IMR-90 (cell line): ENCODE measurements around the gene RABIF. TPM values are rescaled to one million over a fixed set of nuclear protein-coding genes. Genes with fewer than 3 reads are reported as not detected.

Experiments used
- ATAC-seq: fragments of 200-7000 bp; cut with Tn5 transposase; 2 replicates; pipeline ENCODE4 v1.9.1; 2020; ENCODE audit warnings: low read depth, mild to moderate bottlenecking, moderate library complexity
- BruUV-seq: library from RNA; stranded (reverse); fragments of 400-500 nt; replicated peaks from 2 replicates; lab custom pipeline; 2021; lab: Mats Ljungman, UMichigan
- CTCF ChIA-PET: fragments of 300-600 bp; formaldehyde crosslinking; extraction: SDS; loops from one replicate; lab custom pipeline; 2021; ENCODE audit warnings: antibody characterized with exemption; lab: Yijun Ruan, JAX
- POLR2A ChIA-PET: fragments of 300-600 bp; sonication (Branson Sonifier 250); formaldehyde crosslinking; loops from one replicate; lab custom pipeline; 2022; ENCODE audit warnings: antibody characterized with exemption; ENCODE audit not compliant: unreplicated experiment; lab: Charles Lee
- DNase-seq: peaks from one replicate; pipeline ENCODE4 v3.0.0; 2013
- H2AFZ ChIP-seq: replicated peaks from 2 replicates; pipeline ENCODE3; 2013; ENCODE audit warnings: low read length, mild to moderate bottlenecking; ENCODE audit not compliant: poor library complexity
- H2AK5ac ChIP-seq: 2 replicates; pipeline ENCODE4 v1.6.1; 2013; ENCODE audit warnings: low read depth, low read length, inconsistent platforms
- H2AK9ac ChIP-seq: replicated peaks from 2 replicates; pipeline ENCODE3; 2013; ENCODE audit warnings: mild to moderate bottlenecking, low read depth, low read length, moderate library complexity; ENCODE audit not compliant: poor library complexity
- H2BK120ac ChIP-seq: 2 replicates; pipeline ENCODE4 v1.6.1; 2013; ENCODE audit warnings: low read depth, low read length, inconsistent platforms
- H2BK15ac ChIP-seq: 3 replicates; pipeline ENCODE4 v1.6.1; 2013; ENCODE audit warnings: low read depth, low read length, inconsistent platforms
- H2BK20ac ChIP-seq: 2 replicates; pipeline ENCODE4 v1.6.1; 2013; ENCODE audit warnings: low read depth, mild to moderate bottlenecking, inconsistent platforms, low read length, moderate library complexity
- H2BK5ac ChIP-seq: 2 replicates; pipeline ENCODE4 v1.6.1; 2013; ENCODE audit warnings: mild to moderate bottlenecking, low read depth, low read length, inconsistent platforms; ENCODE audit not compliant: poor library complexity, severe bottlenecking
- H3K14ac ChIP-seq: replicated peaks from 2 replicates; pipeline ENCODE4 v1.6.1; 2013; ENCODE audit warnings: low read depth, low read length, inconsistent platforms
- H3K18ac ChIP-seq: 2 replicates; pipeline ENCODE4 v1.6.1; 2013; ENCODE audit warnings: low read depth, low read length, control low read depth
- H3K23ac ChIP-seq: 2 replicates; pipeline ENCODE4 v1.6.1; 2013; ENCODE audit warnings: low read depth, low read length, inconsistent platforms
- H3K27ac ChIP-seq: 2 replicates; pipeline ENCODE4 v1.5.1; 2013; ENCODE audit warnings: mild to moderate bottlenecking, control low read depth, low read length; ENCODE audit not compliant: insufficient read depth
- H3K27me3 ChIP-seq: 2 replicates; pipeline ENCODE4 v1.6.1; 2013; ENCODE audit warnings: low read length; ENCODE audit not compliant: control insufficient read depth, insufficient read depth
- H3K36me3 ChIP-seq: 2 replicates; pipeline ENCODE4 v1.6.1; 2013; ENCODE audit warnings: low read length, mixed read lengths; ENCODE audit not compliant: control insufficient read depth, insufficient read depth
- H3K4ac ChIP-seq: 2 replicates; pipeline ENCODE4 v1.6.1; 2013; ENCODE audit warnings: low read depth, low read length, inconsistent platforms
- H3K4me1 ChIP-seq: 2 replicates; pipeline ENCODE4 v1.6.1; 2013; ENCODE audit warnings: low read length, mixed read lengths; ENCODE audit not compliant: control insufficient read depth, insufficient read depth
- H3K4me2 ChIP-seq: 2 replicates; pipeline ENCODE4 v1.6.1; 2013; ENCODE audit warnings: low read depth, mild to moderate bottlenecking, control low read depth, low read length, moderate library complexity
- H3K4me3 ChIP-seq: 2 replicates; pipeline ENCODE4 v1.5.1; 2013; ENCODE audit warnings: low read depth, mild to moderate bottlenecking, control low read depth, low read length, moderate library complexity; ENCODE audit not compliant: insufficient read depth
- H3K56ac ChIP-seq: 2 replicates; pipeline ENCODE4 v1.6.1; 2013; ENCODE audit warnings: low read length, inconsistent platforms; ENCODE audit not compliant: insufficient read depth; ENCODE audit errors: extremely low read depth
- H3K79me1 ChIP-seq, 2 experiments: 2 replicates each; pipeline ENCODE4 v1.6.1; 2013; ENCODE audit warnings: low read length in 2 of 2, inconsistent platforms in 1 of 2, low read depth in 1 of 2
- H3K9ac ChIP-seq: 2 replicates; pipeline ENCODE4 v1.6.1; 2013; ENCODE audit warnings: low read depth, low read length, control low read depth
- H3K9me1 ChIP-seq: 2 replicates; pipeline ENCODE4 v1.6.1; 2013; ENCODE audit warnings: low read length, inconsistent platforms; ENCODE audit not compliant: insufficient read depth
- H3K9me3 ChIP-seq: 2 replicates; pipeline ENCODE4 v1.6.1; 2013; ENCODE audit warnings: low read length; ENCODE audit not compliant: control insufficient read depth, insufficient read depth
- H4K20me1 ChIP-seq: 2 replicates; pipeline ENCODE4 v1.6.1; 2013; ENCODE audit warnings: low read length, inconsistent platforms; ENCODE audit not compliant: insufficient read depth
- H4K5ac ChIP-seq: 2 replicates; pipeline ENCODE4 v1.6.1; 2013; ENCODE audit warnings: mild to moderate bottlenecking, low read depth, low read length, control low read depth
- H4K8ac ChIP-seq, 2 experiments: 2 replicates each; pipeline ENCODE4 v1.6.1; 2013; ENCODE audit warnings: low read depth in 2 of 2, low read length in 2 of 2, control low read depth in 1 of 2, inconsistent platforms in 1 of 2
- H4K91ac ChIP-seq: 2 replicates; pipeline ENCODE4 v1.6.1; 2013; ENCODE audit warnings: low read depth, low read length, inconsistent platforms; ENCODE audit not compliant: insufficient read depth
- CTCF ChIP-seq: conservative IDR thresholded peaks from 2 replicates; pipeline ENCODE4 v1.5.1; 2012; ENCODE audit warnings: mild to moderate bottlenecking, low read depth, low read length, improper control_type of control experiment
- MAZ ChIP-seq: IDR thresholded peaks from 2 replicates; pipeline ENCODE4 v1.6.1; 2012; ENCODE audit warnings: low read depth, mild to moderate bottlenecking, low read length, improper control_type of control experiment, moderate library complexity, borderline replicate concordance
- POLR2A ChIP-seq: IDR thresholded peaks from 2 replicates; pipeline ENCODE4 v1.6.1; 2012; ENCODE audit warnings: mild to moderate bottlenecking, low read depth, low read length
- RAD21 ChIP-seq: IDR thresholded peaks from 2 replicates; pipeline ENCODE4 v1.6.1; 2012; ENCODE audit warnings: low read length, improper control_type of control experiment
- WGBS, 2 experiments: methylation state at CpG; one replicate each; pipeline versions ENCODE4 v1.1.5 to v1.1.7; 2013; ENCODE audit warnings: missing lambda C conversion rate in 2 of 2; ENCODE audit not compliant: insufficient read length in 1 of 2; ENCODE audit errors: extremely low coverage in 2 of 2; 5-methylcytosine and 5-hydroxymethylcytosine counted together
- dilution Hi-C: fragments of 300-500 bp; cut with HindIII; formaldehyde crosslinking; loops from one replicate; pipeline ENCODE4 v1.14.3; 2018; ENCODE audit warnings: low sequenced_read_pairs; ENCODE audit not compliant: unreplicated experiment
- in situ Hi-C: fragments of 300-500 bp; cut with MboI; formaldehyde crosslinking; loops from 3 replicates; pipeline ENCODE4 v1.14.3; 2019; ENCODE audit warnings: low sequenced_read_pairs, inconsistent platforms, mixed read lengths
- intact Hi-C: fragments of 100-400 bp; cut with micrococcal nuclease; formaldehyde crosslinking; loops from 2 replicates; pipeline ENCODE4 v1.10.0; 2022
- polyA plus RNA-seq, 3 experiments: library from polyadenylated mRNA; depleted of rRNA; stranded (reverse); fragments of >200 nt; gene quantifications; 2 replicates each; pipeline ENCODE4 v1.2.3, GENCODE V29; 2012; ENCODE audit warnings: low replicate concordance in 1 of 3
- total RNA-seq: library from RNA; depleted of rRNA; stranded (reverse); fragments of >200 nt; gene quantifications from 2 replicates; pipeline ENCODE4 v1.2.3, GENCODE V29; 2012

The RABIF gene
- total and polyA plus RNA-seq, 2 of the 4 experiments (the other 2 are of a cell fraction), result 4.8 to 7.9 TPM

- no peak overlapping the region for H3K4ac ChIP-seq
- TF ChIP-seq MAZ (no peak), RAD21 (no peak), CTCF (no peak), POLR2A (no peak)
- no peak overlapping the region for H3K14ac ChIP-seq
- ChIA-PET POLR2A (no interaction called here), CTCF (interaction anchor here (0.6 kb wide), 1 partner anchor 46 kb away, joined by 3 read pairs; no protein-coding TSS in a partner anchor)
- intact Hi-C loops, result loop anchor here (5.0 kb wide), 1 partner anchor 102 kb away; no protein-coding TSS in a partner anchor
- H2AFZ ChIP-seq, result no peak overlapping the region
- H4K20me1 ChIP-seq, result no peaks in the 10 kb centered on the region
- no peak overlapping the region for H2BK20ac ChIP-seq
- no peak overlapping the region for H3K4me3 ChIP-seq
- in situ Hi-C loops, result no loop called here
- H3K56ac ChIP-seq, result no peak overlapping the region
- H2AK5ac ChIP-seq, result no peak overlapping the region
- H2BK5ac ChIP-seq, result no peak overlapping the region
- H4K5ac ChIP-seq, result no peak overlapping the region
- H3K4me2 ChIP-seq, result no peak overlapping the region
- no peaks in the 10 kb centered on the region for H3K79me1 ChIP-seq
- no peak overlapping the region for H2BK120ac ChIP-seq
- ATAC-seq (no peak), DNase-seq (no peak)
- H3K36me3 ChIP-seq, result no peaks in the 10 kb centered on the region
- no peaks in the 10 kb centered on the region for H3K9me3 ChIP-seq
- H3K9ac ChIP-seq, result no peak overlapping the region
- H3K27ac ChIP-seq, result no peak overlapping the region
- H3K4me1 ChIP-seq, result no peaks in the 10 kb centered on the region
- no peak overlapping the region for H3K18ac ChIP-seq
- H3K27me3 ChIP-seq, result no peaks in the 10 kb centered on the region
- dilution Hi-C loops, result no loop called here
- H4K8ac ChIP-seq, result no peak overlapping the region
- H3K23ac ChIP-seq, result no peak overlapping the region
- H4K91ac ChIP-seq, result no peak overlapping the region
- 97% methylated on average over 5 of the region's 8 CpGs; no CpG with 5 or more reads in 1 of the 2 experiments for WGBS, 2 experiments
- H2AK9ac ChIP-seq, result no peak overlapping the region
- 0 out of 2 replicates have a peak, but pooled peaks cover 4% of the 10 kb centered on the region for H3K9me1 ChIP-seq
- no peak overlapping the region for H2BK15ac ChIP-seq
- no TSS peak for BruUV-seq
Observed at GRCh38 chr1:202854787-202855186, 34.2 kb downstream of the RABIF start.
